ENCODE results near the gene JCAD.

DNA sequence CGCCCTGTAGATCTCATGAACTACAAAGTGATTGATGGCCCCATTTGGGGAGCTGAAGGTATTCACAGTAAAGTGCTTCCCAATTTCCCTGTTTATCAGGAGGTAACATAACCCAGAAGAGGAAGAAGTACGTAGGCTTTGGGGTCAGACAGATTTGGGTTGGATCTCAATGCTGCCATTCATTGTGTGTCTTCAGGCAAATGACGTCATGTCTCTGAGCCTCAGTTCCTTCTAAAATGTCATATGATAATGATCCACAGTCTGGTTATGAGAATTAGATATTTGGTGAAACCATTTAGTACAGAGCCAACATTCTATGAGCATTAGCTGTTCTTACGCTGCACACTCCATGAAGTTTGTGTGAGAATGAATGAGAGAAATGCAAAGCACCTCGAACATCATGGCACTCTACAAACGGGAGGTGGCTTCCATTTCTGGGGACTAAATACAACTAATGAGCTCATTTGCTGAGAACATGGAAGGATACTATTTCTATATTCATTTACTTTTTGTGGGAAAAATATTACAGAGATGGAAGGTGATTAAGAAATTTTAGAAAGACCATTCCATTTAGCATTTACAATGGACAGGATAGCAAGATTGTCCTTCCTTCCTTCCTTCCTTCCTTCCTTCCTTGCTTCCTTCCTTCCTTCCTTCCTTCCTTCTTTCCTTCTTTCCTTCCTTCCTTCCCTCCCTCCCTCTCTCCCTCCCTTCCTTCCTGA, 13.8 kb upstream of the JCAD start:
- TF ChIP-seq, protein P1, sequence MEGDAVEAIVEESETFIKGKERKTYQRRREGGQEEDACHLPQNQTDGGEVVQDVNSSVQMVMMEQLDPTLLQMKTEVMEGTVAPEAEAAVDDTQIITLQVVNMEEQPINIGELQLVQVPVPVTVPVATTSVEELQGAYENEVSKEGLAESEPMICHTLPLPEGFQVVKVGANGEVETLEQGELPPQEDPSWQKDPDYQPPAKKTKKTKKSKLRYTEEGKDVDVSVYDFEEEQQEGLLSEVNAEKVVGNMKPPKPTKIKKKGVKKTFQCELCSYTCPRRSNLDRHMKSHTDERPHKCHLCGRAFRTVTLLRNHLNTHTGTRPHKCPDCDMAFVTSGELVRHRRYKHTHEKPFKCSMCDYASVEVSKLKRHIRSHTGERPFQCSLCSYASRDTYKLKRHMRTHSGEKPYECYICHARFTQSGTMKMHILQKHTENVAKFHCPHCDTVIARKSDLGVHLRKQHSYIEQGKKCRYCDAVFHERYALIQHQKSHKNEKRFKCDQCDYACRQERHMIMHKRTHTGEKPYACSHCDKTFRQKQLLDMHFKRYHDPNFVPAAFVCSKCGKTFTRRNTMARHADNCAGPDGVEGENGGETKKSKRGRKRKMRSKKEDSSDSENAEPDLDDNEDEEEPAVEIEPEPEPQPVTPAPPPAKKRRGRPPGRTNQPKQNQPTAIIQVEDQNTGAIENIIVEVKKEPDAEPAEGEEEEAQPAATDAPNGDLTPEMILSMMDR (IDR thresholded peaks at IDR 0.05): no peak
- no peak for TF ChIP-seq SIN3A (IDR thresholded peaks at IDR 0.05; ENCODE audit: borderline replicate concordance, insufficient read depth, low read depth, low read length)
- no peak for TF ChIP-seq POLR2AphosphoS5 (IDR thresholded peaks at IDR 0.05; ENCODE audit: low read depth, low read length)
- TF ChIP-seq, protein P2, sequence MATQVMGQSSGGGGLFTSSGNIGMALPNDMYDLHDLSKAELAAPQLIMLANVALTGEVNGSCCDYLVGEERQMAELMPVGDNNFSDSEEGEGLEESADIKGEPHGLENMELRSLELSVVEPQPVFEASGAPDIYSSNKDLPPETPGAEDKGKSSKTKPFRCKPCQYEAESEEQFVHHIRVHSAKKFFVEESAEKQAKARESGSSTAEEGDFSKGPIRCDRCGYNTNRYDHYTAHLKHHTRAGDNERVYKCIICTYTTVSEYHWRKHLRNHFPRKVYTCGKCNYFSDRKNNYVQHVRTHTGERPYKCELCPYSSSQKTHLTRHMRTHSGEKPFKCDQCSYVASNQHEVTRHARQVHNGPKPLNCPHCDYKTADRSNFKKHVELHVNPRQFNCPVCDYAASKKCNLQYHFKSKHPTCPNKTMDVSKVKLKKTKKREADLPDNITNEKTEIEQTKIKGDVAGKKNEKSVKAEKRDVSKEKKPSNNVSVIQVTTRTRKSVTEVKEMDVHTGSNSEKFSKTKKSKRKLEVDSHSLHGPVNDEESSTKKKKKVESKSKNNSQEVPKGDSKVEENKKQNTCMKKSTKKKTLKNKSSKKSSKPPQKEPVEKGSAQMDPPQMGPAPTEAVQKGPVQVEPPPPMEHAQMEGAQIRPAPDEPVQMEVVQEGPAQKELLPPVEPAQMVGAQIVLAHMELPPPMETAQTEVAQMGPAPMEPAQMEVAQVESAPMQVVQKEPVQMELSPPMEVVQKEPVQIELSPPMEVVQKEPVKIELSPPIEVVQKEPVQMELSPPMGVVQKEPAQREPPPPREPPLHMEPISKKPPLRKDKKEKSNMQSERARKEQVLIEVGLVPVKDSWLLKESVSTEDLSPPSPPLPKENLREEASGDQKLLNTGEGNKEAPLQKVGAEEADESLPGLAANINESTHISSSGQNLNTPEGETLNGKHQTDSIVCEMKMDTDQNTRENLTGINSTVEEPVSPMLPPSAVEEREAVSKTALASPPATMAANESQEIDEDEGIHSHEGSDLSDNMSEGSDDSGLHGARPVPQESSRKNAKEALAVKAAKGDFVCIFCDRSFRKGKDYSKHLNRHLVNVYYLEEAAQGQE (IDR thresholded peaks at IDR 0.05; ENCODE audit: insufficient read depth in 1 of 2, low read depth in 2 of 2, low read length in 1 of 2): no peak

Data from Panc1 (cell line).